AG10803 (cell line): ENCODE measurements around the gene CCDC174.

Experiments
- DNase-seq: peaks from one replicate; pipeline ENCODE4 v3.0.0; 2010; ENCODE audit warnings: low read depth
- H3K4me3 ChIP-seq: 2 replicates; pipeline ENCODE4 v1.5.1; 2011; ENCODE audit warnings: mild to moderate bottlenecking, low read length, control low read depth
- TF ChIP-seq, protein P1 (sequence below): conservative IDR thresholded peaks from 2 replicates; pipeline ENCODE4 v1.5.1; 2011; ENCODE audit warnings: mild to moderate bottlenecking, low read length, control low read depth, inconsistent platforms

The CCDC174 gene

DNA sequence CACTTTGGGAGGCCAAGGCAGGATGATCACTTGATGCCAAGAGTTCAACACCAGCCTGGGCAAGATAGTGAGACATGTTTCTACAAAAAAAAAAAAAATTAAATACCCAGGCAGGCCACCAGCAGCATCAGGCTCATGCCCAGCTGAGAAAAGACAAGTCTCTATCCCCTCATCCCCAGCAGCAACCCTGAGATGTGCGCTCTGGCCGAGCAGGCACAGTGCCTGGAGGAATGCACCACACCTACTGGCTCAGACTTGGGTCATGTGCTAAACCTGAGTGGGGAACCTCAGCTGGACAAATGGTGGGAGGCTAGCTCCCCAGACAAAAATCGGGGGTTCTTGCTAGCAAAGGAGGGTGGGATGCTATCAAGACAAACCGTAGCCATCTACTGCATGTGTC, 10.2 kb upstream of the CCDC174 start:
- TF ChIP-seq, protein P1, sequence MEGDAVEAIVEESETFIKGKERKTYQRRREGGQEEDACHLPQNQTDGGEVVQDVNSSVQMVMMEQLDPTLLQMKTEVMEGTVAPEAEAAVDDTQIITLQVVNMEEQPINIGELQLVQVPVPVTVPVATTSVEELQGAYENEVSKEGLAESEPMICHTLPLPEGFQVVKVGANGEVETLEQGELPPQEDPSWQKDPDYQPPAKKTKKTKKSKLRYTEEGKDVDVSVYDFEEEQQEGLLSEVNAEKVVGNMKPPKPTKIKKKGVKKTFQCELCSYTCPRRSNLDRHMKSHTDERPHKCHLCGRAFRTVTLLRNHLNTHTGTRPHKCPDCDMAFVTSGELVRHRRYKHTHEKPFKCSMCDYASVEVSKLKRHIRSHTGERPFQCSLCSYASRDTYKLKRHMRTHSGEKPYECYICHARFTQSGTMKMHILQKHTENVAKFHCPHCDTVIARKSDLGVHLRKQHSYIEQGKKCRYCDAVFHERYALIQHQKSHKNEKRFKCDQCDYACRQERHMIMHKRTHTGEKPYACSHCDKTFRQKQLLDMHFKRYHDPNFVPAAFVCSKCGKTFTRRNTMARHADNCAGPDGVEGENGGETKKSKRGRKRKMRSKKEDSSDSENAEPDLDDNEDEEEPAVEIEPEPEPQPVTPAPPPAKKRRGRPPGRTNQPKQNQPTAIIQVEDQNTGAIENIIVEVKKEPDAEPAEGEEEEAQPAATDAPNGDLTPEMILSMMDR, result no peak
- no peak for DNase-seq
- no peak overlapping the region for H3K4me3 ChIP-seq

DNA sequence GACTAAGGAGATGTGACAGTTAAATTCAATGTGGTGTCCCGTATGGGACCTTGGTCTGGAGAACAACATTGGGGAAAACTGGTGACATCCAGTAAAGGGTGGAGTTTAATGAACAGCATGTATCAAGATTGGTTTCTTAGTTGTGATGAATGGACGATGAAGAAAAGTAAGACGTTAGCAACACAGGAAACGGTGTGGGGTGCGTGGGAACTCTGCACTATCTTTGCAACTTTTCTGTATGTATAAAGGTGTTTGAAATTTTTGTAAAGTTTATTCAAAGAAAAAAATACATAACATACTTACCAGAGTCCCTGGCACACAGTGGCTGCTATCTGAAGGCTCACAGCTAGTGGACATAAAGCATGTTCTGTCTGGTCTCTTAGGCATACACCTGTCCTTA, 6.1 kb upstream of the CCDC174 start:
- no peak for DNase-seq
- TF ChIP-seq, protein P1, result no peak
- no peak overlapping the region for H3K4me3 ChIP-seq

DNA sequence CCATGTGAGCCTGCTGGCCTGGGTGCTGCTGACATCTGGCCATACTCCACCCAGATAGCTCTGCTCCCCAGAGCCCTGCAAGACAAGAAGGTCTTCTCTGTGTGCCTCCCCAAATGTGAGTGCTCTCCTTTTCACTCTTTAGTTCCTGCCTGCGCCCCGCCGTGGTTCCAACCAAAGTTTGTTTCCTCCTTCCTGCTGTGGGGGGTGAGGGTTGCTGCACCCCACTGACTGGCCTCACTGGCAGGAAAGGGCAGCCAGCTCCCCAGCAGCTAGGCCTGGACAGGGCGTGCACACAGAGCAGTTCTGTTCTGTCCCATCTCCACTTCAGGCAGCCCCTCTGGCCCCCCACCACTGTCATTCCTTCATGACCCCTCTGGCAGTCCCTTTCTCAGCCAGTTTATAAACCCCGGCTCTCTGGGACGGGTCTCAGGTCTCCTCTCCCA, 5.4 kb upstream of the CCDC174 start:
- no peak for DNase-seq
- TF ChIP-seq, protein P1, result no peak
- H3K4me3 ChIP-seq, result no peak overlapping the region

DNA sequence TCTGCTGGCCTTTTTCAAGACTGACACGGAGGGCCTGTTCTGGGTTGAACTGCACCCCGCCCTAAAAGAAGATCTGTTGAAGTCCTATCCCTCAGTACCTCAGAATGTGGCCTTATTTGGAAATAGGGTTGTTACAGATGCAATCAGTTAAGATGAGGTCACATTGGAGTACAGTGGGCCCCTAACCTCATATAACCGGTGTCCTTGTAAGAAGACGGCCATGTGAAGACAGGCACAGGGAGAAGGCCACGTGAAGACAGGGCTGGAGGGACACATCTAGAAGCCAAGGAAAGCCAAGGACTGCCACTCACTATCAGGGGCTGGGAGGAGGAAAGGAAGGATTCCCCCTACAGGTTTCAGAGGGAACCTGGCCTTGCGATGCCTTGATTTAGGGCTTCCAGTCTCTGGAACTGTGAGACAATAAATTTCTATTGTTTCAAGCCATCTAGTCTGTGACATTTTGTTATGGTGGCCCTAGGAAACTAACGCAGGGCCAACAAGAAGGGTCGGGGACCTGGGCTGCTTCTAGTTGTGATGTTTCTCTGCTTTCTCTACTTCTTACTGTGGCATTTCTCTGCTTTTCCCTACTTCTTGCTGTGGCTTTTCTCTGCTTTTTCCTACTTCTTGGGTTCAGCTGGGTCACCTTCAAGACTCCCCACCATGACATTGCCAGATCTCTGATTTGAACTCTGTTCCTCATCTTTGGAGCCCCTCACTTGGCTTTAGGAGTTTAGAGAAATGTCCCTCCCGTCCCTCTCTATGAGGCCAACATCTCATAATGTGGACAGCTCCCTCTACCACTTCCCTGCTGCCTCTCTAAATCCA, 4.8 kb upstream of the CCDC174 start:
- no peak overlapping the region for H3K4me3 ChIP-seq
- TF ChIP-seq, protein P1, result no peak
- DNase-seq, result no peak

DNA sequence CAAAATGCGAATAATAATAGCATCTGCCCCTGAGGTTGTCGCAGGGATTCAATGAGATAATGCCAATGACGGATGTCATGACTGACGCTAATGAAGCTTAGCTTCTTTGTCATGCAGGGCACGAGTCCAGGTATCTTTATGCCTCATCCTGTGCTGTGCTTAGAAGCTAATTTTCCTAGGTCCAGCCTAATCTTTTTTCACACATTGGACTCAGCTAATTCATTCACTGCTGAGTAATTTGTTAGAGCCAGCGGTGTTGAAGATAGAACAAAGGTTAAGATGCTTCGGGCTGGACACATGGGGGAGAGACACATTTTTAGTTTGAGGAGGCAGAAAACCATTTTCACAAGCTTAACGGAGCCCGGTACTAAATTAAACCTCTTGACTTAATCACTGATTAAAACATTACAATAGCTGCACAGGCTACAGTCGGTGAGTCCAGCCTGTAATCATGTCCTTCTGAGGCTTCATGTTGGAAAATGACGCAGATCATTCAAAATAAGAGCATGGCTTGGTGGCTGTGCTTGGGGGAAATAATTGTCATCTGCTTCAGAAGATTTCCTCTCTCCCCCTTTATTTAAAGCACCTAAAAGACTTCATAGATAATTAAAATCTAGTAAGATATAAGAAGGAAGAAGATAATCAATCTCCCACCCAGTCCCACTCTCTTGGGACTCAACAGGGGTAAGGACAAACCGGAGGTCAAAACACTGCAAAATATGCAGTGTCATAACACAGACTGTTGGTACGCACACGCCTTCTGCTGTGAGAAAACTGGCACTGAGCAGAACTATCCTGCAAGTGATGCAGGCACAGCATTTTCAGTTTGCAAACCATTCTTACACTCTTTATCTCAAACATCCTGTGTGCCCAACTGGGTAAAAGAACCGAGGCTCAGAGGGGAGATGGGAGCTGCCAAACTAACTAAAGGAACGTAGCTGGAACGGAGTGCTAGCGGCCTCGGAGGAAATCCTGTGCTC, 3.3 kb upstream of the CCDC174 start:
- no peak overlapping the region for H3K4me3 ChIP-seq
- DNase-seq, result no peak
- TF ChIP-seq, protein P1, result no peak

DNA sequence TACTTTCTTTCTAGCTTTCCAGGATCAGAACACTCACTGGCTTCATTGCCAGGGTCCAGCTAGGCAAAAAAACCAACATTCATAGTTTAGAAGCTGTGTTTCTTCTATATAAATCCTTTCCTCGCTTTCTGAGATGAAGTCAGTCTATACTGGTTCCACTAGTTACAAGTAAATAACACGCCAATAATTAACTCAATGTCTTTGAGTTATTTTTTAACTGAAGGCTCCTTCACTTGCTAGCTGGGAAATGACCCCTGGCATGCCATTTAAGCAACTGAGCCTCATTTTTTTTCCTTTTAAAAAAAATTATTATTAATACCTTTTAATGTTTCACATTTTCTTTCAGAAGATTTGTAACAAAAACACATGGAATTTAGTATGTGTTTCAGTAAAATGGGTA, 2.1 kb upstream of the CCDC174 start:
- no peak overlapping the region for H3K4me3 ChIP-seq
- TF ChIP-seq, protein P1, result no peak
- no peak for DNase-seq
